ENCODE data around the gene ASTN2.

The ASTN2 gene

DNA sequence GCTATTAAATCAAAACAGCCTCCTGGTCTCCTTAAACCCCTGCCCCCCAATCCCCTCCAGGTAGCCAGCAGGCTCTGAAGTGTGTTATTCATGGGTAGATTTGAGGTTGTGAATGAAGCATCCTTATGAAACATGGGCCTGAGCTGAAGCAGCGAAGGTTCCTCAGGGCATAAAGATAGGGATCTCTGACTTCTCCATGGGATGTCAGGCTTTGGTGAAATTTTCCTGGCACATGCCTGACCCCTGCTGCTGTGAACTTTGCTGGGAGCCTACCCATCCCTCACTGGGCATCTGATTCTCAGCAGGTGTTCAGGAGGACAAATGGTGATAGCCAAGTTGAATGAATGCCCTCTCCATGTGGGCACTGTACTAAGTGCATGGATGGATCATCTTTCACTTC, 250.3 kb downstream of the ASTN2 start:
- TF ChIP-seq REST (IDR thresholded peaks at IDR 0.05; ENCODE audit: insufficient read depth in 1 of 2, low read depth in 2 of 2, low read length in 2 of 2), result no peak
- no peak for TF ChIP-seq TAF1 (IDR thresholded peaks at IDR 0.05; ENCODE audit: borderline replicate concordance, insufficient read depth, low read length)
- no peak for TF ChIP-seq POLR2AphosphoS5 (IDR thresholded peaks at IDR 0.05; ENCODE audit: low read depth, low read length)
- TF ChIP-seq SIN3A (IDR thresholded peaks at IDR 0.05; ENCODE audit: borderline replicate concordance, insufficient read depth, low read length), result no peak
- no peak for TF ChIP-seq FOXP2 (optimal IDR thresholded peaks at IDR 0.05; ENCODE audit: borderline replicate concordance, extremely low read depth, extremely low read length, insufficient read depth)

GRCh38 chr9:117160254-117160653, 254.6 kb downstream of the ASTN2 start:
- TF ChIP-seq FOXP2 (optimal IDR thresholded peaks at IDR 0.05; ENCODE audit: borderline replicate concordance, extremely low read depth, extremely low read length, insufficient read depth) (no peak), SIN3A (IDR thresholded peaks at IDR 0.05; ENCODE audit: borderline replicate concordance, insufficient read depth, low read length) (no peak), REST (IDR thresholded peaks at IDR 0.05; ENCODE audit: insufficient read depth in 1 of 2, low read depth in 2 of 2, low read length in 2 of 2) (no peak), POLR2AphosphoS5 (IDR thresholded peaks at IDR 0.05; ENCODE audit: low read depth, low read length) (no peak), TAF1 (IDR thresholded peaks at IDR 0.05; ENCODE audit: borderline replicate concordance, insufficient read depth, low read length) (no peak)

DNA sequence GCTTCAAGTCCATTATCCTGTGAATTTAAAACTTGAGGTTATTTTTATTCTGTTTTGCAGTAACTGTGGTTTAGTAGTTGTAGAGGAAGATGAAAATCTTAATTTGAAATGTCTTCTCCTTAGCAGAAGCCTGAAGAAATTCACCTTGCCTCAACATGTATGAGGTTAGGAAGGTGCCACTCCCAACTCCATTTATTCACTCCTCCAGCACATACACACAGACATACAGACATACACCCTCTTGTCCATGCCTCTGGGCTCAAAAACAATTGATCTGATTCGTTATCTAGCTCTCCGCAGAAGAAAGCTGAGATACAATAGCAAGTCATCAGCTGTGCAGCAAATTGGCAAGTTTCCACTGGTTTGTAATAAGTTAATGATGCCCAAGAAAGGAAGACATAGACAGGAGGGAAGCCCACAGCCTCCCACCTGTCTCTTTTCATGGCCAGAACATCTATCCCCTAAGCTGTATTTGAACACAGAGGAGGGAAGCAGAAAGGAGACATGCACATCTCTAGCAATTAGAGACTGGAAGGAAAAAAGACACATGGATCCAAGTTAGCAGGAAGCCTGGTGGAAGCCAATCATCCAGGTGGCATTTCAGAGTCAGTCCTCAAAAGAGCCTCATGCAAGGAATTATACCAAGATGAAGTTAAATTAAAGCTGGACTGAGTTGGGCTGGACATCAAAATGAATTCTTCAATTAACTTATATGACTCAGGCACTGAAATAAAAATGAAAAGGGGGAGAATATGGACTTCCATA, 257.9 kb downstream of the ASTN2 start:
- TF ChIP-seq POLR2AphosphoS5 (IDR thresholded peaks at IDR 0.05; ENCODE audit: low read depth, low read length) (no peak), REST (IDR thresholded peaks at IDR 0.05; ENCODE audit: insufficient read depth in 1 of 2, low read depth in 2 of 2, low read length in 2 of 2) (no peak), FOXP2 (optimal IDR thresholded peaks at IDR 0.05; ENCODE audit: borderline replicate concordance, extremely low read depth, extremely low read length, insufficient read depth) (no peak), SIN3A (IDR thresholded peaks at IDR 0.05; ENCODE audit: borderline replicate concordance, insufficient read depth, low read length) (no peak), TAF1 (IDR thresholded peaks at IDR 0.05; ENCODE audit: borderline replicate concordance, insufficient read depth, low read length) (no peak)

- no peak for TF ChIP-seq FOXP2 (optimal IDR thresholded peaks at IDR 0.05; ENCODE audit: borderline replicate concordance, extremely low read depth, extremely low read length, insufficient read depth)
- TF ChIP-seq TAF1 (IDR thresholded peaks at IDR 0.05; ENCODE audit: borderline replicate concordance, insufficient read depth, low read length), result no peak
- no peak for TF ChIP-seq REST (IDR thresholded peaks at IDR 0.05; ENCODE audit: insufficient read depth in 1 of 2, low read depth in 2 of 2, low read length in 2 of 2)
- no peak for TF ChIP-seq SIN3A (IDR thresholded peaks at IDR 0.05; ENCODE audit: borderline replicate concordance, insufficient read depth, low read length)
- no peak for TF ChIP-seq POLR2AphosphoS5 (IDR thresholded peaks at IDR 0.05; ENCODE audit: low read depth, low read length)
These were observed 258.6 kb downstream of the ASTN2 start for GRCh38 chr9:117156144-117156688.

All from PFSK-1 (cell line).